GM12891 (cell line): ENCODE measurements around the gene ANOS1.

ENCODE experiments used
- POLR2AphosphoS5 ChIP-seq: IDR thresholded peaks from 2 replicates; pipeline ENCODE4 v1.6.1; 2011; ENCODE audit warnings: low read depth, low read length, control low read depth
- SPI1 ChIP-seq: IDR thresholded peaks from 2 replicates; pipeline ENCODE4 v1.6.1; 2011; ENCODE audit warnings: low read depth, low read length, control low read depth
- TAF1 ChIP-seq: IDR thresholded peaks from 2 replicates; pipeline ENCODE4 v1.6.1; 2011; ENCODE audit warnings: low read depth, low read length, control low read depth

DNA sequence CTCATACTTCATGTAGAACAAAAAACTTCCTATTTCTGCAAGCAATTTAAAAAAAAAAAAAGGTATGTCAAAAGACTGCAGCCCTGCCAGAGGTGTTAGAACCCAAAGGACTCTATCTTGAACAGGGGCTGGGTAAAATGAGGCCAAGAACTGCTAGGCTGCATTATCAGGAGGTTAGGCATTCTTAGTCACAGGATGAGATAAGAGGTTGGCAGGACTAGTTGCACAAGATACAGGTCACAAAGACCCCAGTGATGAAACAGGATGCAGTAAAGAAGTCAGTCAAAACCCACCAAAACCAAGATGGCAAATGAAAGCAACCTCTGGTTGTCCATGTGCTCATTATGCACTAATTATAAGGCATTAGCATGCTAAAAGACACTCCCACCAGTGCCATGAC lies 104.1 kb downstream of the ANOS1 start:
- TF ChIP-seq SPI1 (no peak), TAF1 (no peak), POLR2AphosphoS5 (no peak)
